Upper lobe of left lung (tissue), 4 donors: ENCODE data around the gene FHIT.

Experiments
- CTCF ChIP-seq, 6 experiments: fragments of 450-650 bp in 4 of 6; fragments of 200-600 bp in 2 of 6; sonication (generic) in 2 of 6; IDR thresholded peaks; one replicate each; pipeline ENCODE4 v1.5.1; 2016 to 2019; ENCODE audit warnings: antibody characterized with exemption in 6 of 6
- EP300 ChIP-seq, 4 donors: sonication (generic); formaldehyde crosslinking; IDR thresholded peaks; one replicate each; pipeline ENCODE4 v1.5.1; 2017; ENCODE audit warnings: antibody characterized with exemption in 4 of 4, control low read depth in 2 of 4
- POLR2A ChIP-seq, 4 donors: fragments of 450-650 bp; IDR thresholded peaks; one replicate each; pipeline ENCODE4 v1.5.1; 2016 to 2017; ENCODE audit warnings: antibody characterized with exemption in 4 of 4, mild to moderate bottlenecking in 2 of 4
- POLR2AphosphoS5 ChIP-seq, 2 donors: sonication (generic); formaldehyde crosslinking; IDR thresholded peaks; one replicate each; pipeline ENCODE4 v1.5.1; 2017; ENCODE audit warnings: antibody characterized with exemption in 2 of 2

GRCh38 chr3:60992395-60992794, 258.9 kb downstream of the FHIT start:
- TF ChIP-seq CTCF (IDR thresholded peaks at IDR 0.05): no peak
- no peak for TF ChIP-seq EP300 (IDR thresholded peaks at IDR 0.05)
- no peak for TF ChIP-seq POLR2AphosphoS5 (IDR thresholded peaks at IDR 0.05)
- no peak for TF ChIP-seq POLR2A (IDR thresholded peaks at IDR 0.05)
